Hematopoietic multipotent progenitor cell (in vitro differentiated cells): Measurements from ENCODE around the gene TAF4. TPM values are rescaled to one million over a fixed set of nuclear protein-coding genes. Genes with fewer than 3 reads are reported as not detected.
"Not testable (repeated sequence)": the region's sequence is repeated elsewhere in the genome, so short reads cannot be mapped to it uniquely, and the experiment has no call there.

Source experiments
- DNase-seq, 3 donors: peaks; one replicate each; pipeline ENCODE4 v3.0.0-alpha.2; 2011 to 2015; ENCODE audit warnings: low read depth in 2 of 3, low spot score in 2 of 3
- total RNA-seq: library from RNA; depleted of rRNA; stranded (reverse); fragments of >200 nt; gene quantifications from one replicate; pipeline ENCODE4 v1.2.3, GENCODE V29; 2012

TAF4 gene
- total RNA-seq, 1 donor = 9.7 TPM

- no peak for DNase-seq
These were observed 61.1 kb downstream of the TAF4 start for GRCh38 chr20:62004614-62005013.

GRCh38 chr20:62003567-62004405 is 61.9 kb downstream of the TAF4 start:
- no peak for DNase-seq

GRCh38 chr20:62002882-62003480 is 62.7 kb downstream of the TAF4 start:
- no peak for DNase-seq

GRCh38 chr20:62001178-62001715 is 64.4 kb downstream of the TAF4 start:
- DNase-seq = no peak

GRCh38 chr20:61998343-61999121 is 67.1 kb downstream of the TAF4 start:
- no peak for DNase-seq

- DNase-seq = no peak
These were observed 67.8 kb downstream of the TAF4 start for GRCh38 chr20:61997891-61998290.

- DNase-seq = no peak
These were observed 68.3 kb downstream of the TAF4 start for GRCh38 chr20:61997372-61997771.

- DNase-seq = no peak
These were observed 71.1 kb downstream of the TAF4 start for GRCh38 chr20:61994546-61994945.

GRCh38 chr20:61993058-61993457 is 72.6 kb downstream of the TAF4 start:
- no peak for DNase-seq

- peak in 1 of 3 donors; percentile 15 for DNase-seq
These were observed 74.2 kb downstream of the TAF4 start for GRCh38 chr20:61991476-61991875.

- no peak for DNase-seq
These were observed 75.2 kb downstream of the TAF4 start for GRCh38 chr20:61990484-61990883.

GRCh38 chr20:61989741-61990140 is 75.9 kb downstream of the TAF4 start:
- no peak for DNase-seq

- no peak for DNase-seq
These were observed 77.0 kb downstream of the TAF4 start for GRCh38 chr20:61988665-61989064.

GRCh38 chr20:61986762-61987321 is 78.8 kb downstream of the TAF4 start:
- DNase-seq = no peak

GRCh38 chr20:61985096-61985495 is 80.6 kb downstream of the TAF4 start:
- no peak for DNase-seq

GRCh38 chr20:61984431-61984830 is 81.2 kb downstream of the TAF4 start:
- not testable (repeated sequence) for DNase-seq

- DNase-seq = no peak
These were observed 81.7 kb downstream of the TAF4 start for GRCh38 chr20:61983965-61984364.

- no peak for DNase-seq
These were observed 82.7 kb downstream of the TAF4 start for GRCh38 chr20:61982951-61983315.

GRCh38 chr20:61982191-61982950 is 83.3 kb downstream of the TAF4 start:
- no peak for DNase-seq

GRCh38 chr20:61981691-61982090 is 84.0 kb downstream of the TAF4 start:
- not testable (repeated sequence) for DNase-seq
